SU-DHL-6 (cell line): ENCODE results near the gene NCBP1.

Experiments used
- H2AFZ ChIP-seq: fragments of 200-600 bp; sonication (generic); 2 replicates; pipeline ENCODE4 v1.6.1; 2014; ENCODE audit warnings: low read depth, mild to moderate bottlenecking, moderate library complexity, mixed read lengths, antibody characterized with exemption, low read length; ENCODE audit not compliant: severe bottlenecking
- H3F3A ChIP-seq: fragments of 200-600 bp; shearing (Covaris generic); 2 replicates; pipeline ENCODE4 v1.6.0; 2016; ENCODE audit warnings: antibody characterized with exemption, mild to moderate bottlenecking; ENCODE audit not compliant: insufficient read depth
- H3K27ac ChIP-seq: fragments of 200-600 bp; sonication (generic); 2 replicates; pipeline ENCODE4 v1.5.1; 2016; ENCODE audit warnings: low read depth, mild to moderate bottlenecking, low read length, moderate library complexity, mixed read lengths
- H3K27me3 ChIP-seq: fragments of 200-600 bp; sonication (generic), shearing (Covaris generic); 2 replicates; pipeline ENCODE4 v1.6.0; 2014; ENCODE audit warnings: mild to moderate bottlenecking, low read length
- H3K36me3 ChIP-seq: fragments of 200-600 bp; sonication (generic); 2 replicates; pipeline ENCODE4 v1.6.1; 2014; ENCODE audit warnings: mild to moderate bottlenecking, low read length, mixed read lengths
- H3K4me2 ChIP-seq: fragments of 300-600, 200-600 bp; shearing (Covaris generic), sonication (generic); 2 replicates; pipeline ENCODE4 v1.6.0; 2014; ENCODE audit warnings: low read length, low read depth, mild to moderate bottlenecking; ENCODE audit not compliant: poor library complexity, severe bottlenecking
- H3K4me3 ChIP-seq: fragments of 200-600 bp; sonication (generic); 2 replicates; pipeline ENCODE4 v1.5.1; 2014; ENCODE audit warnings: antibody characterized with exemption, low read length, mild to moderate bottlenecking, mixed read lengths; ENCODE audit not compliant: insufficient read depth, poor library complexity, severe bottlenecking
- H3K79me2 ChIP-seq: fragments of 200-600 bp; sonication (generic); 2 replicates; pipeline ENCODE4 v1.6.1; 2014; ENCODE audit warnings: mild to moderate bottlenecking, low read length, moderate library complexity; ENCODE audit not compliant: insufficient read depth
- H3K9ac ChIP-seq: fragments of 200-600 bp; sonication (generic); 2 replicates; pipeline ENCODE4 v1.7.0; 2014; ENCODE audit warnings: mild to moderate bottlenecking, low read length
- H3K9me2 ChIP-seq: fragments of 200-600 bp; sonication (generic); replicated peaks from 2 replicates; pipeline ENCODE4 v1.6.1; 2014; ENCODE audit warnings: low read length; ENCODE audit not compliant: insufficient read depth
- H3K9me3 ChIP-seq: fragments of 200-600 bp; sonication (generic); 2 replicates; pipeline ENCODE4 v1.6.1; 2014; ENCODE audit warnings: low read length, mixed read lengths; ENCODE audit not compliant: insufficient read depth
- H4K20me1 ChIP-seq: fragments of 200-600 bp; sonication (generic); 2 replicates; pipeline ENCODE4 v1.6.1; 2014; ENCODE audit warnings: low read depth, mild to moderate bottlenecking, antibody characterized with exemption, low read length, moderate library complexity, mixed read lengths
- EZH2phosphoT487 ChIP-seq: fragments of 200-600 bp; sonication (generic), shearing (Covaris generic); conservative IDR thresholded peaks from 2 replicates; pipeline ENCODE4 v1.6.1; 2018; ENCODE audit warnings: mild to moderate bottlenecking, antibody characterized with exemption, low read length, moderate library complexity, mixed read lengths
- TF ChIP-seq, protein P1 (sequence below): fragments of 200-600 bp; sonication (generic); IDR thresholded peaks from one replicate; pipeline ENCODE4 v1.5.1; 2017; ENCODE audit warnings: antibody characterized with exemption, mild to moderate bottlenecking, low read length, moderate library complexity; ENCODE audit not compliant: insufficient read depth, poor library complexity, severe bottlenecking

The NCBP1 gene

DNA sequence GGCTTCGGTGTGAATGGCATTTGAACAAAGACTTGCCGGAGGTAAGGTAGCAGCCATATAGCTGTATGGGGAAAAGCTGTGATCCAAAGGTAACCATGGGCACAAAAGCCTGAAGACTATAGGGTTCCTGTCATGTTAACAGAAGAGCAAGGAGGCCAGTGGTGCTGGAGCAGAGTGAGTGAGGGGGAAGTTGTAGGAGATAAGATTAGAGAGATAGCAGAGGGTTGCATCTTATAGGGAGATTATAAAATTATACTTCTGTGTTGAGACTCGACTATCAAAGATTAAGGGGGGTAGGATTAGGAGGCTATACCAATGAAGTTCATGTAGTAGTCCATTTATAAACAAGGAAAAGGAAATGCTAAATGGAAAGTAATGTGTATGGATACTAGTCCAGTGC is 3.3 kb downstream of the NCBP1 start:
- peak overlapping the region; percentile 62 for H3K4me2 ChIP-seq
- peak overlapping the region; percentile 42 for H3K9ac ChIP-seq

GRCh38 chr9:97638666-97639065 is 5.0 kb downstream of the NCBP1 start:
- Histone ChIP-seq H3K79me2 (peaks cover 83% of the 10 kb centered on the region), H3K4me3 (no peak overlapping the region), H3K27me3 (no peaks in the 10 kb centered on the region), H4K20me1 (peaks cover 40% of the 10 kb centered on the region), H2AFZ (no peak overlapping the region), H3F3A (no peaks in the 10 kb centered on the region), H3K36me3 (peaks cover 26% of the 10 kb centered on the region), H3K4me2 (peak overlapping the region; percentile 62), H3K9me2 (no peaks in the 10 kb centered on the region), H3K9me3 (no peaks in the 10 kb centered on the region), H3K9ac (no peak overlapping the region), H3K27ac (no peak overlapping the region)
- TF ChIP-seq EZH2phosphoT487 = no peak
- TF ChIP-seq, protein P1, sequence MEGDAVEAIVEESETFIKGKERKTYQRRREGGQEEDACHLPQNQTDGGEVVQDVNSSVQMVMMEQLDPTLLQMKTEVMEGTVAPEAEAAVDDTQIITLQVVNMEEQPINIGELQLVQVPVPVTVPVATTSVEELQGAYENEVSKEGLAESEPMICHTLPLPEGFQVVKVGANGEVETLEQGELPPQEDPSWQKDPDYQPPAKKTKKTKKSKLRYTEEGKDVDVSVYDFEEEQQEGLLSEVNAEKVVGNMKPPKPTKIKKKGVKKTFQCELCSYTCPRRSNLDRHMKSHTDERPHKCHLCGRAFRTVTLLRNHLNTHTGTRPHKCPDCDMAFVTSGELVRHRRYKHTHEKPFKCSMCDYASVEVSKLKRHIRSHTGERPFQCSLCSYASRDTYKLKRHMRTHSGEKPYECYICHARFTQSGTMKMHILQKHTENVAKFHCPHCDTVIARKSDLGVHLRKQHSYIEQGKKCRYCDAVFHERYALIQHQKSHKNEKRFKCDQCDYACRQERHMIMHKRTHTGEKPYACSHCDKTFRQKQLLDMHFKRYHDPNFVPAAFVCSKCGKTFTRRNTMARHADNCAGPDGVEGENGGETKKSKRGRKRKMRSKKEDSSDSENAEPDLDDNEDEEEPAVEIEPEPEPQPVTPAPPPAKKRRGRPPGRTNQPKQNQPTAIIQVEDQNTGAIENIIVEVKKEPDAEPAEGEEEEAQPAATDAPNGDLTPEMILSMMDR = no peak

More for the DNA sequence above, 3.3 kb downstream of the NCBP1 start:
- Histone ChIP-seq H3K36me3 (peaks cover 9% of the 10 kb centered on the region), H2AFZ (no peak overlapping the region), H3K9me3 (no peaks in the 10 kb centered on the region), H3K27me3 (no peaks in the 10 kb centered on the region), H3F3A (no peaks in the 10 kb centered on the region), H3K9me2 (no peaks in the 10 kb centered on the region), H3K4me3 (peak overlapping the region; percentile 3), H3K27ac (no peak overlapping the region), H3K79me2 (peaks cover 87% of the 10 kb centered on the region), H4K20me1 (peaks cover 40% of the 10 kb centered on the region)
- TF ChIP-seq, protein P1 = no peak
- TF ChIP-seq EZH2phosphoT487 = no peak

DNA sequence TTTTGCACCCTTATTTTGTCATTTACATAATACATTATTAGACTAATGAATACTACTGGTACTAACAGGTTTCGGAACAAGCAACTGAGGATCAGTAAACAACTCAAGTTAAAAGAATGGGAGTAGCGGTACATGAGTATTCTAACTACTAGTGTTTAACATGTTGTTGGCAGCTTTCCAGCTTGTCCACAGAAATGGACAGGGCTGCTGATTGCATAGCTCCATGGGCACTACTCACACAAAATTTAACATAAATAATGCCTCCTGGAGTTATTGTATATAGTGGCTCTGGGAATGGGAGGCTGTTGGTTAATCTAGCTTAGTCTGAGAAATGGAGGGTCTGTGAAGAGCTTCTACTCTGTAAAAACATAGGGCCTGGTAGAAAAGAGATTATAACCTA is 6.7 kb downstream of the NCBP1 start:
- Histone ChIP-seq H3K9me3 (no peaks in the 10 kb centered on the region), H3K9me2 (no peaks in the 10 kb centered on the region), H3K27me3 (no peaks in the 10 kb centered on the region), H3K79me2 (peaks cover 66% of the 10 kb centered on the region), H3K36me3 (peaks cover 33% of the 10 kb centered on the region), H3K4me3 (no peak overlapping the region), H3K9ac (no peak overlapping the region), H4K20me1 (peaks cover 35% of the 10 kb centered on the region), H3K27ac (no peak overlapping the region), H3F3A (0 out of 2 replicates have a peak, but pooled peaks cover 3% of the 10 kb centered on the region), H2AFZ (no peak overlapping the region), H3K4me2 (no peak overlapping the region)
- no peak for TF ChIP-seq EZH2phosphoT487
- TF ChIP-seq, protein P1 = no peak
